Measurements from ENCODE around the gene ALDH16A1.

Gene ALDH16A1

DNA sequence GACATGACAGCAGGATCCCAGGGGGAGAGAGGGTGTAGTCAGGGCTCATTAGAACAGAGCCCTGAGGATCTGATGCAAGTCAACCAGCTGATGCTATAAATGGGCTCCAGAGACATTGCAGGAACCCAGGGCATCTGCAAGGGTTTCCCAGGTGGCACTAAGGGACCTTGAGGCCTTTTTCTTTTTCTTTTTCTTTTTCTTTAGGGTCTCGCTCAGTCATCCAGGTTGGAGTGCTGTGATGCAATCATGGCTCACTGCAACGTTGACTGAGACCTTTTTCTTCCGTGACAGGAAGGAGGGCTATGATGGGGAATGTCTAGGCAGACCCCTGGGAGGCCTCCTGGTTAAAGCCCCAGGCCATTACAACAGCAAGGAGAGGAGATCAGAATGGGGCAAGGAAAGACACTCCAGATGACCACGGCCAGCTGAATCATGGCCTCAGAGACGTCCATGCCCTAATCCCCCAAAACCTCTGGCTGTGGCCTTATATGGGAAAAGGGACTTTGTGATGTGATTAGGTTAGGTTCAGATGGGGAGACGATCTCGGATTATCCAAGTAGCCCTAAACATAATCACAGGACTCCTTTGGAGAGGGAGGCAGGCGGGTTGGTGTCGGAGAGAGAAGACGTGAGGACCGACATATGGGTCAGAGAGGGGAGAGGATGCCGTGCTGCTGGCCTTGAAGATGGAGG, 54.9 kb downstream of the ALDH16A1 start:
- no peak for DNase-seq (ENCODE audit: low spot score)
- no peak for FAIRE-seq

DNA sequence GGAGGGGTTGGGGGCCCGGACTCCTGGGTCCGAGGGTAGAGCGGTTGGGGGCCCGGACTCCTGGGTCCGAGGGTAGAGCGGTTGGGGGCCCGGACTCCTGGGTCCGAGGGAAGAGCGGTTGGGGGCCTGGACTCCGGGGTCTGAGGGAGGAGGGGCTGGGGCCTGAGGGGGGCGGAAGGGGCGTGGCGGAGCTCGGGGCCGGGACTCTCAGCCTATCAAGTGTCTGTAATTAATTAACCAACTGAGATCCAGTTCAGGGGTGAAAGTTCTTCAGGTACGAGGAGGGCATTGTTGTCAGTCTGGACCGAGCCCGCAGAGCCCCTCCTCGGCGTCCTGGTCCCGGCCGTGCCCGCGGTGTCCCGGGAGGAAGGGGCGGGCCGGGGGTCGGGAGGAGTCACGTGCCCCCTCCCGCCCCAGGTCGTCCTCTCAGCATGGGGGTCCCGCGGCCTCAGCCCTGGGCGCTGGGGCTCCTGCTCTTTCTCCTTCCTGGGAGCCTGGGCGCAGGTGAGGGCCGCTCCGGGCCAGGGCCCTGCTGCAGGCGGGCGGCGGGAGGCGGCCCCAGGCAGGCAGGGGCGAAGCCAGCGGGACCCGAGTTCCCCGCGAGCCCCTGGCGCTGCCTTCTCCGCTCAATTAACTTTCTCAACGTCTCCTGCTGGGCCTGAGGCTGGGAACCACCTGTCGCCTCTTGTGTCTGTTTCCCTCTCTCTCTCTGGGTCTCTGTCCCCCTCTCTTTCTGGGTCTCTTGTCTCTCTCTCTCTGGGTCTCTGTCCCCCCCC, 60.1 kb downstream of the ALDH16A1 start:
- DNase-seq (ENCODE audit: low spot score) (no peak), FAIRE-seq (no peak)

DNA sequence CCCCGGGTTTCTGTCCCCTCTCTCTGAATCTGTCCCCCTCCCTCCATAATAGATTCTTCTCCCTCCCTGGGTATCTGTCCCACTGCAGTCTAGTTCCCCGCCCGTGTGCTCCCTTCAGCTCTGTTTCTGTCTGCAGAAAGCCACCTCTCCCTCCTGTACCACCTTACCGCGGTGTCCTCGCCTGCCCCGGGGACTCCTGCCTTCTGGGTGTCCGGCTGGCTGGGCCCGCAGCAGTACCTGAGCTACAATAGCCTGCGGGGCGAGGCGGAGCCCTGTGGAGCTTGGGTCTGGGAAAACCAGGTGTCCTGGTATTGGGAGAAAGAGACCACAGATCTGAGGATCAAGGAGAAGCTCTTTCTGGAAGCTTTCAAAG, 60.7 kb downstream of the ALDH16A1 start:
- DNase-seq (ENCODE audit: low spot score) = no peak
- FAIRE-seq = no peak

DNA sequence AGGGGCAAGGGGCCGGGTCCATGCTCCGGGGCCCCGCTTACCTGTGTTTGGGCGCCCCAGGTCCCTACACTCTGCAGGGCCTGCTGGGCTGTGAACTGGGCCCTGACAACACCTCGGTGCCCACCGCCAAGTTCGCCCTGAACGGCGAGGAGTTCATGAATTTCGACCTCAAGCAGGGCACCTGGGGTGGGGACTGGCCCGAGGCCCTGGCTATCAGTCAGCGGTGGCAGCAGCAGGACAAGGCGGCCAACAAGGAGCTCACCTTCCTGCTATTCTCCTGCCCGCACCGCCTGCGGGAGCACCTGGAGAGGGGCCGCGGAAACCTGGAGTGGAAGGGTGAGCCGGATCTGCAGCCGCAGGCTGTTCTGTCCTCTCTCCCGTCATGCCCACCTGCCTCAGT, 61.1 kb downstream of the ALDH16A1 start:
- FAIRE-seq (no peak), DNase-seq (ENCODE audit: low spot score) (no peak)

DNA sequence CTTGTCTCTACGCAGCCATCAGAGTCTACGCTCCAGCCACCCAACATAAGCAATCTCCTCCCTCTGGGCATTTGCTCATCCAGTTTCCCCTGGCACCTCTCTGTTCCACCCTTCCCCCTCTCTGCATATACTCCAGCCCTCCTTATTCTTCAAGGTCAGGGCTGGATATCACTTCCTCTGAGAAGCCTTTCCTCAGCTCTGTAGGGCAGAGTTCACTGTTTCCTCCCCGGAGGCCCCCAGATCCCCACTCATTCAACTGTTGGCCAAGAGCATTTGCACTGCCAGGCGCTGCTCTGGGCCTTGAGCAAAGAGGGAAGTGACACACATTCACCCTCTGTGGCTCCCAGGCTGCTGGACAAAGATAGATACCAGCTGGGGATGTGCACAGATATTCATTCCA, 62.7 kb downstream of the ALDH16A1 start:
- no peak for DNase-seq (ENCODE audit: low spot score)
- no peak for FAIRE-seq

DNA sequence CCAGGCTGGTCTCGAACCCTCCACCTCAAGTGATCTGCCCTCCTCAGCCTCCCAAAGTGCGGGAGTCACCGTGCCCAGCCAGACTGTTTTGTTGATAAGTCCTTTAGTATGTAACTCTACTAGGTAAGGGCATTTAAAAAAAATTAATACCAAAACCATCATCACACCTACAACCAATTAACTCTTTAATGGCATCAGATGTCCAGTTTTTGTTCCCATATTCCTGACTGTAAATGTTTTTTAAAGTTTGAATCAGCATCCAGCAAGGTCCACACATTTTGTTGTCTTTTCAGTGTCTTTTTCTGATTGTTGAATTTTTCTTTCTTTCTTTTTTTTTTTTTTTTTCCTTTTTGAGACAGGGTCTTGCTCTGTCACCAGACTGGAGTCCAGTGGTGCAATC, 65.0 kb downstream of the ALDH16A1 start:
- FAIRE-seq (no peak), DNase-seq (ENCODE audit: low spot score) (no peak)
